ENCODE data around the gene VAX1. TPM values are rescaled to one million over a fixed set of nuclear protein-coding genes. Genes with fewer than 3 reads are reported as not detected.
A peak's percentile ranks its signal among the peaks of the same experiment; 100 is the strongest.

VAX1 gene
- total and polyA plus RNA-seq, 2 experiments from 2014 or later: not detected

GRCh38 chr10:117134056-117134305 is 4.1 kb downstream of the VAX1 start:
- WGBS (ENCODE audit: low lambda C conversion rate, missing lambda C conversion rate): 2% methylated on average over 17 of the region's 28 CpGs
- Histone ChIP-seq H3K36me3 (replicated peaks; ENCODE audit: insufficient read depth, low read depth) (no peaks in the 10 kb centered on the region), H3K4me2 (peak overlapping the region; percentile 89), H4K20me1 (ENCODE audit: insufficient read depth, poor library complexity, severe bottlenecking) (no peaks in the 10 kb centered on the region), H3K4me1 (ENCODE audit: insufficient read depth) (peaks cover 48% of the 10 kb centered on the region), H3K9me3 (ENCODE audit: low read depth) (no peaks in the 10 kb centered on the region), H3K79me2 (no peaks in the 10 kb centered on the region), H3K4me3 (no peak overlapping the region), H3K27ac (no peak overlapping the region), H2AFZ (no peak overlapping the region), H3K9me2 (replicated peaks; ENCODE audit: insufficient read depth) (no peaks in the 10 kb centered on the region), H3K27me3 (peaks cover 98% of the 10 kb centered on the region)
- no peak for TF ChIP-seq CTCF (IDR thresholded peaks at IDR 0.05; ENCODE audit: poor library complexity)
- no peak for TF ChIP-seq EZH2phosphoT487 (IDR thresholded peaks at IDR 0.05; ENCODE audit: low read depth, severe bottlenecking, unreplicated experiment)
- TF ChIP-seq EZH2 (IDR thresholded peaks at IDR 0.05; ENCODE audit: borderline replicate concordance): no peak
- DNase-seq (ENCODE audit: low spot score): no peak

GRCh38 chr10:117133273-117134055 is 4.6 kb downstream of the VAX1 start:
- Histone ChIP-seq H3K9me2 (replicated peaks; ENCODE audit: insufficient read depth) (no peaks in the 10 kb centered on the region), H3K4me3 (no peak overlapping the region), H3K27me3 (peaks cover 98% of the 10 kb centered on the region), H4K20me1 (ENCODE audit: insufficient read depth, poor library complexity, severe bottlenecking) (no peaks in the 10 kb centered on the region), H3K27ac (no peak overlapping the region), H3K36me3 (replicated peaks; ENCODE audit: insufficient read depth, low read depth) (no peaks in the 10 kb centered on the region), H3K9me3 (ENCODE audit: low read depth) (no peaks in the 10 kb centered on the region), H3K4me2 (peak overlapping the region; percentile 89), H3K4me1 (ENCODE audit: insufficient read depth) (peaks cover 47% of the 10 kb centered on the region), H3K79me2 (no peaks in the 10 kb centered on the region), H2AFZ (no peak overlapping the region)
- WGBS (ENCODE audit: low lambda C conversion rate, missing lambda C conversion rate): 6% methylated on average over 30 of the region's 30 CpGs
- no peak for DNase-seq (ENCODE audit: low spot score)
- peak; percentile 74 for TF ChIP-seq EZH2phosphoT487 (IDR thresholded peaks at IDR 0.05; ENCODE audit: low read depth, severe bottlenecking, unreplicated experiment)
- TF ChIP-seq EZH2 (IDR thresholded peaks at IDR 0.05; ENCODE audit: borderline replicate concordance): peak; percentile 88
- TF ChIP-seq CTCF (IDR thresholded peaks at IDR 0.05; ENCODE audit: poor library complexity): no peak

- TF ChIP-seq EZH2 (IDR thresholded peaks at IDR 0.05; ENCODE audit: borderline replicate concordance) (peak; percentile 98), CTCF (IDR thresholded peaks at IDR 0.05; ENCODE audit: poor library complexity) (no peak), EZH2phosphoT487 (IDR thresholded peaks at IDR 0.05; ENCODE audit: low read depth, severe bottlenecking, unreplicated experiment) (peak; percentile 79)
- H3K4me1 ChIP-seq (ENCODE audit: insufficient read depth): peaks cover 40% of the 10 kb centered on the region
- no peaks in the 10 kb centered on the region for H4K20me1 ChIP-seq (ENCODE audit: insufficient read depth, poor library complexity, severe bottlenecking)
- H3K9me2 ChIP-seq (replicated peaks; ENCODE audit: insufficient read depth): no peaks in the 10 kb centered on the region
- no peaks in the 10 kb centered on the region for H3K36me3 ChIP-seq (replicated peaks; ENCODE audit: insufficient read depth, low read depth)
- peak overlapping the region; percentile 78 for H2AFZ ChIP-seq
- no peaks in the 10 kb centered on the region for H3K79me2 ChIP-seq
- 2% methylated on average over 27 of the region's 27 CpGs for WGBS (ENCODE audit: low lambda C conversion rate, missing lambda C conversion rate)
- peak overlapping the region; percentile 89 for H3K4me2 ChIP-seq
- no peak overlapping the region for H3K4me3 ChIP-seq
- no peak for DNase-seq (ENCODE audit: low spot score)
- H3K27me3 ChIP-seq: peaks cover 96% of the 10 kb centered on the region
- no peaks in the 10 kb centered on the region for H3K9me3 ChIP-seq (ENCODE audit: low read depth)
- H3K27ac ChIP-seq: no peak overlapping the region
Measured at GRCh38 chr10:117132751-117133231, 5.3 kb downstream of the VAX1 start.

All from hepatocyte (in vitro differentiated cells).